Mesodermal cell (in vitro differentiated cells): ENCODE measurements around the gene MYL1. TPM values are rescaled to one million over a fixed set of nuclear protein-coding genes. Genes with fewer than 3 reads are reported as not detected.

ENCODE experiments used
- H3K27ac ChIP-seq: 2 replicates; pipeline ENCODE4 v1.7.0; 2013; ENCODE audit warnings: mild to moderate bottlenecking, low read depth, low read length, moderate library complexity; ENCODE audit not compliant: severe bottlenecking
- H3K36me3 ChIP-seq: 2 replicates; pipeline ENCODE4 v1.7.1; 2013; ENCODE audit warnings: mild to moderate bottlenecking, low read length, moderate library complexity; ENCODE audit not compliant: control insufficient read depth, insufficient read depth
- H3K4me1 ChIP-seq: one replicate; pipeline ENCODE4 v1.7.1; 2013; ENCODE audit warnings: mild to moderate bottlenecking, low read length; ENCODE audit not compliant: insufficient read depth, control insufficient read depth, poor library complexity, severe bottlenecking
- H3K4me3 ChIP-seq: 2 replicates; pipeline ENCODE4 v1.7.0; 2013; ENCODE audit warnings: low read length, control low read depth, mild to moderate bottlenecking; ENCODE audit not compliant: insufficient read depth, poor library complexity, severe bottlenecking; ENCODE audit errors: extremely low read depth
- H3K9me3 ChIP-seq: 2 replicates; pipeline ENCODE4 v1.7.1; 2013; ENCODE audit warnings: mild to moderate bottlenecking, low read length, moderate library complexity; ENCODE audit not compliant: control insufficient read depth
- WGBS, 2 experiments: methylation state at CpG; one replicate each; pipeline ENCODE4 v1.1.5; 2013; ENCODE audit warnings: missing lambda C conversion rate in 2 of 2; ENCODE audit not compliant: insufficient coverage in 2 of 2; 5-methylcytosine and 5-hydroxymethylcytosine counted together
- polyA plus RNA-seq, 2 experiments: library from polyadenylated mRNA; stranded (reverse); fragments of 50-300 nt; gene quantifications; one replicate each; pipeline ENCODE4 v1.2.3, GENCODE V29; 2013

MYL1 gene
- polyA plus RNA-seq (2013, experiment 1 of 2), result not detected
- not detected for polyA plus RNA-seq (2013, experiment 2 of 2)

DNA sequence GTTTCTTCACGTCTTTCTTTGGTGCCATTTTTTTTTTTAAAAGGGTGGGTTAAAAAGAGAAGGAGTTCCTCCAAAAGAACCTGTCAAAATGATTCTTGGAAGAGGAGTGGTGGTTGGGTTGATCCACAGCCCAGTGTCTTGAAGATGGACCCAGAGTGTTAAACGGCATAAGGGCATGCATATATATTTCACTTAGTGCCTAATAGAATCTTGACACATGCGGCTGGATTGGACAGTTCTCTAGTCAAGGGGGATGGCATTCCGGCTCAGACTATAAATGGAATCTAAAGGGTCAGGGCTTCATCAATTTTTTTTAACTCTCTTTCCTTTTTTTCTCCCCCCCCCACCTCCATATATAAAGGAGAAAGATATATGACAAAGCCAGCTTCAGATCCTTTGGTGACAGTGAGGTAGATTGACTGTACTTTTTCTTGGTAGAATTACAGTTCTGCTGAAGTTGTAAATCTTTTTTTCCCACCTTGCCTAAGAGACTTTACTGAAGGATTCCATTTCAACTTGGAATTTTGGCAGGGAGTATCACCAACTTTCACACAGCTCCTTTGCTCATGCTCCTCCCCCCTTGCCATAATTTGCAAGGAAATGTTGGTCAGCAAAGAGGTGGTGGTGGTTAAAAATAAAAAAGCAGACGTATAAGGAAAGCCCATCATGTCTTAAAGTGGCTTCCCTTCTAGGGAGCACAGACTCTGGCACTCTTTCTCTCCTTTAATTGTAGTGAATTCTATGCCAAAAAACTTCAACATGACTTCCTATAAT, at the start of gene MYL1:
TSS of gene MYL1 (minus strand) at position 160 of the 774 bp plus-strand sequence. CDS start at position 28, 132 bp downstream.
- 77 to 100% methylated on average over 1 to 2 of the region's 5 CpGs for WGBS, 2 experiments
- H3K27ac ChIP-seq, result no peak within 1 kb of the TSS
- no peak within 1 kb of the TSS for H3K4me3 ChIP-seq
- peaks cover 4% of the 10 kb centered on the region for H3K4me1 ChIP-seq
- no peaks in the 10 kb centered on the region for H3K9me3 ChIP-seq
- no peaks in the 10 kb centered on the region for H3K36me3 ChIP-seq

GRCh38 chr2:210363876-210364275, 48.9 kb upstream of the MYL1 start:
- H3K4me1 ChIP-seq, result no peaks in the 10 kb centered on the region
- H3K27ac ChIP-seq, result no peak overlapping the region
- no peak overlapping the region for H3K4me3 ChIP-seq
- H3K9me3 ChIP-seq, result no peaks in the 10 kb centered on the region
- no peaks in the 10 kb centered on the region for H3K36me3 ChIP-seq

DNA sequence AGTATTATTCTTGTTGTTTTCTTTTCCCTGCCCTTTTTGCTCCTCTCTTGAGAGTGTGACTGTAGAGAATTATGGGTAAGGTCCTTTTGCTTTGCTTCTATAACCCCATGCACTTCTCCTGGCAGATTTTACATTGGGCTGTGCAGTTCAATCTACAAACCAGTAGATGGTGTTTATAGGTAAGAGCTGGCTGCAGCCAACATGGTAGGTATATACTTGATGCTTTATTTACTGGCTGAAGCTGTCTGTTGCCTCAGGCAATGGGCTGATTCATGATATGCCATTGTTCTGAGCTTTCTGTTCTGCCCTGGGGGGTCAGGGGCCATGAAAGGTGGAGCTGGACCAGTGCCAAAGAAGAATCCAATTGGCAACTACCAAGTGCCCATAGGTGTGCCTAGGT, 48.3 kb upstream of the MYL1 start:
- Histone ChIP-seq H3K4me1 (no peaks in the 10 kb centered on the region), H3K36me3 (no peaks in the 10 kb centered on the region), H3K27ac (no peak overlapping the region), H3K9me3 (no peaks in the 10 kb centered on the region), H3K4me3 (no peak overlapping the region)

DNA sequence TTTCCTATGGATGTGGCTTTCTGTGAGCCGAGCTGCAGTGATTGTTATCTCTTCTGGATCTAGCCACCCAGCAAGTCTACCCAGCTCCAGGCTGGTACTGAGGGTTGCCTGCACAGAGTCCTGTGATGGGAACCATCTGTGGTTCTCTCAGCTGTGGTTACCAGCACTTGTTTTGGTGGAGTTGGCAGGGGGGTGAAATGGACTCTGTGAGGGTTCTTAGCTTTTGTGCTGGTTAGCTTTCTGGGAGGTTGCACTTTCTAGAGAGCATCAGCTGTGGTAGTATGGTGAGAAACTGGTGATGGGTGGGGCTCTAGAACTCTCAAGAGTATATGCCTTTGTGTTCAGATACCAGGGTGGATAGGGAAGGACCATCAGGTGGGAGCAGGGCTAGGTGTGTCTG, 45.4 kb upstream of the MYL1 start:
- Histone ChIP-seq H3K36me3 (no peaks in the 10 kb centered on the region), H3K9me3 (no peaks in the 10 kb centered on the region), H3K27ac (no peak overlapping the region), H3K4me3 (no peak overlapping the region), H3K4me1 (no peaks in the 10 kb centered on the region)
- WGBS, 2 experiments, result no CpG with 5 or more reads among the region's 1 CpG

- no peak overlapping the region for H3K27ac ChIP-seq
- no peak overlapping the region for H3K4me3 ChIP-seq
- WGBS, 2 experiments, result 55 to 67% methylated on average over 3 of the region's 3 CpGs
- H3K9me3 ChIP-seq, result no peaks in the 10 kb centered on the region
- no peaks in the 10 kb centered on the region for H3K4me1 ChIP-seq
- no peaks in the 10 kb centered on the region for H3K36me3 ChIP-seq
Observed at GRCh38 chr2:210356944-210357343, 42.0 kb upstream of the MYL1 start.

- Histone ChIP-seq H3K36me3 (no peaks in the 10 kb centered on the region), H3K9me3 (no peaks in the 10 kb centered on the region), H3K4me1 (no peaks in the 10 kb centered on the region), H3K27ac (no peak overlapping the region), H3K4me3 (no peak overlapping the region)
- WGBS, 2 experiments, result no CpG with 5 or more reads among the region's 2 CpGs
Observed at GRCh38 chr2:210337159-210337558, 22.2 kb upstream of the MYL1 start.

- H3K4me3 ChIP-seq, result no peak overlapping the region
- 69 to 82% methylated on average over 6 to 7 of the region's 9 CpGs for WGBS, 2 experiments
Observed at GRCh38 chr2:210324906-210325305, 9.9 kb upstream of the MYL1 start.

GRCh38 chr2:210324458-210324857, 9.5 kb upstream of the MYL1 start:
- H3K4me3 ChIP-seq, result no peak overlapping the region
- WGBS, 2 experiments, result 76 to 79% methylated on average over 4 of the region's 4 CpGs
- no peak overlapping the region for H3K27ac ChIP-seq
- no peaks in the 10 kb centered on the region for H3K4me1 ChIP-seq
- H3K9me3 ChIP-seq, result no peaks in the 10 kb centered on the region
- no peaks in the 10 kb centered on the region for H3K36me3 ChIP-seq

More at GRCh38 chr2:210324906-210325305, 9.9 kb upstream of the MYL1 start:
- Histone ChIP-seq H3K36me3 (no peaks in the 10 kb centered on the region), H3K4me1 (no peaks in the 10 kb centered on the region), H3K27ac (no peak overlapping the region), H3K9me3 (no peaks in the 10 kb centered on the region)

DNA sequence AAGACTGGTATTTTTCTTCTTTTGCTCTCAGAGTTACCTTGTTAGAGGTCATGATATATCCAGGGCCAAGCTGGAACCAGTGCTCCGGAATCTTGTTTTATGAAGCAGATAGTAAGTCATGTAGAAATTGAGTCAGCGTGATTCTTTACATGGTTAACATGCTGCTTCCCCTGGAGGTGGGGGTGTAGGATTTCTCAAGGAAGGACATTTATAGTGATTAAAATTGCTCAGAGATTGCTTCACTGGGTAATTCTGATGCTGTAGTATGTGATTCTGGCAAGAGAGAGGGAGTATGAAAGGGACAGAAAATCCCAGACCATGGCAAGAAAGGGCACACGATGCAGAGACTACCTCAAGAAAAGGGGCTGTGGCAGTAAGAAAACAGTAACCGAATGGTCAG, 8.0 kb upstream of the MYL1 start:
- Histone ChIP-seq H3K4me3 (no peak overlapping the region), H3K27ac (no peak overlapping the region), H3K36me3 (no peaks in the 10 kb centered on the region), H3K4me1 (peaks cover 4% of the 10 kb centered on the region), H3K9me3 (no peaks in the 10 kb centered on the region)
- 76 to 96% methylated on average over 2 to 3 of the region's 4 CpGs for WGBS, 2 experiments

- Histone ChIP-seq H3K4me3 (no peak overlapping the region), H3K9me3 (no peaks in the 10 kb centered on the region), H3K36me3 (no peaks in the 10 kb centered on the region), H3K4me1 (peaks cover 4% of the 10 kb centered on the region), H3K27ac (no peak overlapping the region)
- 88 to 95% methylated on average over 2 of the region's 3 CpGs for WGBS, 2 experiments
Observed at GRCh38 chr2:210318891-210319290, 3.9 kb upstream of the MYL1 start.

DNA sequence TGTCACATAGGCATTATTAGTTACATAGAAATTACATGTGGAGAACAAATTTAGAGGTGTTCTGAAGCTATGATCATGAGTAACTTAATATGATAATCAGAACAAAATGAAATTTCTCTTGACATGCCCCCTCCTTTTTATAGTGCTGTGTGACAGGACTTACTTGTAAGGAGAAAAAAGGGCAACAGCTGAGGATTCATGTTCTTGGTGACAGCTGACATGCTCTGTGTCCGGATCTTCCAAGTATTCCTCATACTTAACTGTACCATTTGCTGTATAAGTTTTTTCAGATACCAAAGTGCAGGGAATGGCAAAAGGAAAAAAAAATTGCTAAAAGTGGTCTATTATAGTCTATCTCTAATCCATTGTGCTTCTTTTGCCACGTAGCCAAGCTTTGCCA, 3.5 kb upstream of the MYL1 start:
- H3K4me1 ChIP-seq, result peaks cover 4% of the 10 kb centered on the region
- no peak overlapping the region for H3K27ac ChIP-seq
- H3K36me3 ChIP-seq, result no peaks in the 10 kb centered on the region
- no peaks in the 10 kb centered on the region for H3K9me3 ChIP-seq
- H3K4me3 ChIP-seq, result no peak overlapping the region
- no CpG with 5 or more reads among the region's 2 CpGs for WGBS, 2 experiments
